ENCODE data around the gene ANO8. TPM values are rescaled to one million over a fixed set of nuclear protein-coding genes. Genes with fewer than 3 reads are reported as not detected.

Gene ANO8
- total RNA-seq, 1 experiment from 2014 or later: 12.1 TPM

GRCh38 chr19:17351815-17352435 is 17.3 kb upstream of the ANO8 start:
- no peak overlapping the region for H3K4me3 ChIP-seq (ENCODE audit: low read length)
- no TSS peak for BruUV-seq (replicated peaks)
- ATAC-seq (no peak), DNase-seq (no peak)
- no peaks in the 10 kb centered on the region for H3K9me3 ChIP-seq (ENCODE audit: low read length)
- no peak overlapping the region for H3K27ac ChIP-seq (ENCODE audit: low read length)
- H3K27me3 ChIP-seq (ENCODE audit: low read length): no peaks in the 10 kb centered on the region
- intact Hi-C loops (cut with micrococcal nuclease): no loop called here
- H3K4me1 ChIP-seq (ENCODE audit: insufficient read depth, low read length): peaks cover 10% of the 10 kb centered on the region; the same call in 1 of the 2 replicates
- H4K20me1 ChIP-seq (ENCODE audit: low read length): no peaks in the 10 kb centered on the region
- H3K79me2 ChIP-seq (ENCODE audit: low read length): no peaks in the 10 kb centered on the region
- no peak overlapping the region for H3K4me2 ChIP-seq (ENCODE audit: low read length)
- no peaks in the 10 kb centered on the region for H3K36me3 ChIP-seq (ENCODE audit: low read depth, low read length)
- no peaks in the 10 kb centered on the region for H3F3A ChIP-seq (ENCODE audit: low read length, unreplicated experiment)
- ChIA-PET POLR2A (ENCODE audit: unreplicated experiment) (no interaction called here), CTCF (no interaction called here)
- H3K9me2 ChIP-seq (replicated peaks; ENCODE audit: low read length): no peaks in the 10 kb centered on the region
- no peak for TF ChIP-seq EZH2 (IDR thresholded peaks at IDR 0.05; ENCODE audit: low read length, unreplicated experiment)
- TF ChIP-seq EZH2phosphoT487 (IDR thresholded peaks at IDR 0.05; ENCODE audit: borderline replicate concordance, low read length): no peak
- TF ChIP-seq, protein P1, sequence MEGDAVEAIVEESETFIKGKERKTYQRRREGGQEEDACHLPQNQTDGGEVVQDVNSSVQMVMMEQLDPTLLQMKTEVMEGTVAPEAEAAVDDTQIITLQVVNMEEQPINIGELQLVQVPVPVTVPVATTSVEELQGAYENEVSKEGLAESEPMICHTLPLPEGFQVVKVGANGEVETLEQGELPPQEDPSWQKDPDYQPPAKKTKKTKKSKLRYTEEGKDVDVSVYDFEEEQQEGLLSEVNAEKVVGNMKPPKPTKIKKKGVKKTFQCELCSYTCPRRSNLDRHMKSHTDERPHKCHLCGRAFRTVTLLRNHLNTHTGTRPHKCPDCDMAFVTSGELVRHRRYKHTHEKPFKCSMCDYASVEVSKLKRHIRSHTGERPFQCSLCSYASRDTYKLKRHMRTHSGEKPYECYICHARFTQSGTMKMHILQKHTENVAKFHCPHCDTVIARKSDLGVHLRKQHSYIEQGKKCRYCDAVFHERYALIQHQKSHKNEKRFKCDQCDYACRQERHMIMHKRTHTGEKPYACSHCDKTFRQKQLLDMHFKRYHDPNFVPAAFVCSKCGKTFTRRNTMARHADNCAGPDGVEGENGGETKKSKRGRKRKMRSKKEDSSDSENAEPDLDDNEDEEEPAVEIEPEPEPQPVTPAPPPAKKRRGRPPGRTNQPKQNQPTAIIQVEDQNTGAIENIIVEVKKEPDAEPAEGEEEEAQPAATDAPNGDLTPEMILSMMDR (conservative IDR thresholded peaks at IDR 0.05; ENCODE audit: low read depth, low read length): no peak
- no peak overlapping the region for H2AFZ ChIP-seq (ENCODE audit: low read length)
- no peak overlapping the region for H3K9ac ChIP-seq (ENCODE audit: low read length)

- ChIA-PET POLR2A (ENCODE audit: unreplicated experiment) (no interaction called here), CTCF (no interaction called here)
- no peak overlapping the region for H3K27ac ChIP-seq (ENCODE audit: low read length)
- no peaks in the 10 kb centered on the region for H4K20me1 ChIP-seq (ENCODE audit: low read length)
- no peaks in the 10 kb centered on the region for H3K79me2 ChIP-seq (ENCODE audit: low read length)
- no peaks in the 10 kb centered on the region for H3K27me3 ChIP-seq (ENCODE audit: low read length)
- H3K36me3 ChIP-seq (ENCODE audit: low read depth, low read length): no peaks in the 10 kb centered on the region
- intact Hi-C loops (cut with micrococcal nuclease): no loop called here
- peaks cover 10% of the 10 kb centered on the region; the same call in 1 of the 2 replicates for H3K4me1 ChIP-seq (ENCODE audit: insufficient read depth, low read length)
- peak overlapping the region; percentile 79 for H2AFZ ChIP-seq (ENCODE audit: low read length)
- peak overlapping the region; percentile 78 for H3K4me2 ChIP-seq (ENCODE audit: low read length)
- no peak overlapping the region for H3K9ac ChIP-seq (ENCODE audit: low read length)
- TF ChIP-seq EZH2phosphoT487 (IDR thresholded peaks at IDR 0.05; ENCODE audit: borderline replicate concordance, low read length) (no peak), EZH2 (IDR thresholded peaks at IDR 0.05; ENCODE audit: low read length, unreplicated experiment) (no peak)
- TF ChIP-seq, protein P1 (conservative IDR thresholded peaks at IDR 0.05; ENCODE audit: low read depth, low read length): no peak
- H3K4me3 ChIP-seq (ENCODE audit: low read length): peak overlapping the region; percentile 47; the same call in 1 of the 2 replicates
- no TSS peak for BruUV-seq (replicated peaks)
- ATAC-seq (peak; percentile 74), DNase-seq (peak; percentile 78)
- H3F3A ChIP-seq (ENCODE audit: low read length, unreplicated experiment): no peaks in the 10 kb centered on the region
- no peaks in the 10 kb centered on the region for H3K9me3 ChIP-seq (ENCODE audit: low read length)
- no peaks in the 10 kb centered on the region for H3K9me2 ChIP-seq (replicated peaks; ENCODE audit: low read length)
Observed at GRCh38 chr19:17348700-17349099, 14.0 kb upstream of the ANO8 start.

GRCh38 chr19:17347877-17348276 is 13.2 kb upstream of the ANO8 start:
- CTCF ChIA-PET: no interaction called here
- H3K4me1 ChIP-seq (ENCODE audit: insufficient read depth, low read length): peaks cover 10% of the 10 kb centered on the region; the same call in 1 of the 2 replicates
- H4K20me1 ChIP-seq (ENCODE audit: low read length): no peaks in the 10 kb centered on the region
- no peak overlapping the region for H3K4me3 ChIP-seq (ENCODE audit: low read length)
- H2AFZ ChIP-seq (ENCODE audit: low read length): no peak overlapping the region
- no TSS peak for BruUV-seq (replicated peaks)
- H3K79me2 ChIP-seq (ENCODE audit: low read length): no peaks in the 10 kb centered on the region
- no peaks in the 10 kb centered on the region for H3K9me2 ChIP-seq (replicated peaks; ENCODE audit: low read length)
- TF ChIP-seq EZH2 (IDR thresholded peaks at IDR 0.05; ENCODE audit: low read length, unreplicated experiment): no peak
- no peak for TF ChIP-seq EZH2phosphoT487 (IDR thresholded peaks at IDR 0.05; ENCODE audit: borderline replicate concordance, low read length)
- no peak for ATAC-seq
- H3K27me3 ChIP-seq (ENCODE audit: low read length): no peaks in the 10 kb centered on the region
- H3K9me3 ChIP-seq (ENCODE audit: low read length): no peaks in the 10 kb centered on the region
- H3K27ac ChIP-seq (ENCODE audit: low read length): no peak overlapping the region
- no peak overlapping the region for H3K4me2 ChIP-seq (ENCODE audit: low read length)
- POLR2A ChIA-PET (ENCODE audit: unreplicated experiment): no interaction called here
- no peaks in the 10 kb centered on the region for H3F3A ChIP-seq (ENCODE audit: low read length, unreplicated experiment)
- no peaks in the 10 kb centered on the region for H3K36me3 ChIP-seq (ENCODE audit: low read depth, low read length)
- intact Hi-C loops (cut with micrococcal nuclease): no loop called here
- DNase-seq: no peak
- no peak overlapping the region for H3K9ac ChIP-seq (ENCODE audit: low read length)
